Measurements from ENCODE around the gene CASD1. TPM values are rescaled to one million over a fixed set of nuclear protein-coding genes. Genes with fewer than 3 reads are reported as not detected.

The CASD1 gene
- total and polyA plus RNA-seq, 2 of the 4 experiments (the other 2 are of a cell fraction), result 4.0 to 4.5 TPM

- CTCF ChIA-PET, result no interaction called here
- H3K4me1 ChIP-seq (ENCODE audit: control insufficient read depth, insufficient read depth, low read length), result peaks cover 3% of the 10 kb centered on the region
- WGBS, 2 experiments (ENCODE audit: extremely low coverage in 2 of 2, insufficient read length in 1 of 2), result 73% methylated on average over 4 of the region's 11 CpGs; no CpG with 5 or more reads in 1 of the 2 experiments
Observed at GRCh38 chr7:94512735-94513564, 3.3 kb downstream of the CASD1 start.

More at GRCh38 chr7:94512735-94513564, 3.3 kb downstream of the CASD1 start:
- Histone ChIP-seq H2BK120ac (ENCODE audit: low read depth, low read length) (no peak overlapping the region), H2AK9ac (replicated peaks; ENCODE audit: low read depth, low read length, poor library complexity) (no peak overlapping the region), H4K20me1 (ENCODE audit: insufficient read depth, low read length) (no peaks in the 10 kb centered on the region), H3K79me1 (ENCODE audit: low read depth in 1 of 2, low read length in 2 of 2) (peaks cover 14 to 23% of the 10 kb centered on the region in 2 experiments; a peak in 3 of 4 replicates), H3K4ac (ENCODE audit: low read depth, low read length) (no peak overlapping the region), H3K9ac (ENCODE audit: low read depth, low read length) (no peak overlapping the region), H4K5ac (ENCODE audit: low read depth, low read length) (no peak overlapping the region), H3K9me3 (ENCODE audit: control insufficient read depth, insufficient read depth, low read length) (no peaks in the 10 kb centered on the region), H3K56ac (ENCODE audit: extremely low read depth, insufficient read depth, low read length) (no peak overlapping the region), H3K9me1 (ENCODE audit: insufficient read depth, low read length) (0 out of 2 replicates have a peak, but pooled peaks cover 5% of the 10 kb centered on the region), H4K8ac (ENCODE audit: low read depth in 2 of 2, low read length in 2 of 2) (no peak overlapping the region), H2BK20ac (ENCODE audit: low read depth, low read length) (no peak overlapping the region), H2AFZ (replicated peaks; ENCODE audit: low read length, poor library complexity) (no peak overlapping the region), H3K4me2 (ENCODE audit: low read depth, low read length) (no peak overlapping the region), H3K14ac (replicated peaks; ENCODE audit: low read depth, low read length) (no peak overlapping the region), H2BK5ac (ENCODE audit: low read depth, low read length, poor library complexity, severe bottlenecking) (no peak overlapping the region), H3K27me3 (ENCODE audit: control insufficient read depth, insufficient read depth, low read length) (no peaks in the 10 kb centered on the region), H3K27ac (ENCODE audit: insufficient read depth, low read length) (no peak overlapping the region), H3K23ac (ENCODE audit: low read depth, low read length) (no peak overlapping the region), H3K36me3 (ENCODE audit: control insufficient read depth, insufficient read depth, low read length) (no peaks in the 10 kb centered on the region), H2BK15ac (ENCODE audit: low read depth, low read length) (no peak overlapping the region), H3K18ac (ENCODE audit: low read depth, low read length) (no peak overlapping the region), H4K91ac (ENCODE audit: insufficient read depth, low read depth, low read length) (no peak overlapping the region), H2AK5ac (ENCODE audit: low read depth, low read length) (no peak overlapping the region), H3K4me3 (ENCODE audit: insufficient read depth, low read depth, low read length) (no peak overlapping the region)
- no peak for TF ChIP-seq NFE2L2 (IDR thresholded peaks at IDR 0.05; ENCODE audit: low read depth, low read length)
- in situ Hi-C loops (cut with MboI; ENCODE audit: low sequenced_read_pairs) (no loop called here), intact Hi-C loops (cut with micrococcal nuclease) (loop anchor here (10.0 kb wide), 1 partner anchor 142 kb away; the partner anchor contains the start of gene SGCE), dilution Hi-C loops (cut with HindIII; ENCODE audit: low sequenced_read_pairs, unreplicated experiment) (no loop called here)
- POLR2A ChIA-PET (ENCODE audit: unreplicated experiment), result no interaction called here
- DNase-seq, result no peak
- BruUV-seq (replicated peaks), result no TSS peak
- no peak for ATAC-seq (ENCODE audit: low read depth)
